ENCODE data around the gene DPEP1.

Gene DPEP1

GRCh38 chr16:89600427-89600826 is 13.0 kb upstream of the DPEP1 start:
- Mint-ChIP-seq H3K4me1 (peaks cover 12 to 13% of the 10 kb centered on the region in 2 donors), H3K4me3 (no peak overlapping the region), H3K27me3 (peaks cover 5 to 20% of the 10 kb centered on the region in 2 donors), H3K9me3 (no peaks in the 10 kb centered on the region), H3K36me3 (no peaks in the 10 kb centered on the region), H3K27ac (peak overlapping the region; percentile 51)
- DNase-seq (no peak), ATAC-seq (replicated peaks) (no peak)

GRCh38 chr16:89600956-89601355 is 12.5 kb upstream of the DPEP1 start:
- Mint-ChIP-seq H3K4me3 (no peak overlapping the region), H3K9me3 (no peaks in the 10 kb centered on the region), H3K27ac (no peak overlapping the region), H3K27me3 (peaks cover 5 to 20% of the 10 kb centered on the region in 2 donors), H3K4me1 (peaks cover 12 to 13% of the 10 kb centered on the region in 2 donors), H3K36me3 (no peaks in the 10 kb centered on the region)
- DNase-seq (no peak), ATAC-seq (replicated peaks) (no peak)

GRCh38 chr16:89601906-89602272 is 11.6 kb upstream of the DPEP1 start:
- no peak overlapping the region for H3K27ac Mint-ChIP-seq
- DNase-seq (no peak), ATAC-seq (replicated peaks) (no peak)
- H3K27me3 Mint-ChIP-seq: peaks cover 5 to 20% of the 10 kb centered on the region in 2 donors
- H3K36me3 Mint-ChIP-seq: no peaks in the 10 kb centered on the region
- H3K9me3 Mint-ChIP-seq: no peaks in the 10 kb centered on the region
- peaks cover 10 to 13% of the 10 kb centered on the region in 2 donors for H3K4me1 Mint-ChIP-seq
- no peak overlapping the region for H3K4me3 Mint-ChIP-seq

- no peak overlapping the region for H3K27ac Mint-ChIP-seq
- H3K4me1 Mint-ChIP-seq: peaks cover 10 to 13% of the 10 kb centered on the region in 2 donors
- ATAC-seq (replicated peaks): peak; percentile 81 to 87
- H3K4me3 Mint-ChIP-seq: peak overlapping the region in 1 of 2 donors; percentile 51
- DNase-seq: no peak
- H3K36me3 Mint-ChIP-seq: no peaks in the 10 kb centered on the region
- H3K9me3 Mint-ChIP-seq: no peaks in the 10 kb centered on the region
- H3K27me3 Mint-ChIP-seq: peaks cover 5 to 20% of the 10 kb centered on the region in 2 donors
Measured at GRCh38 chr16:89602273-89602951, 11.0 kb upstream of the DPEP1 start.

GRCh38 chr16:89602952-89603590 is 10.4 kb upstream of the DPEP1 start:
- H3K9me3 Mint-ChIP-seq: no peaks in the 10 kb centered on the region
- no peak overlapping the region for H3K27ac Mint-ChIP-seq
- peak overlapping the region in 1 of 2 donors; percentile 51 for H3K4me3 Mint-ChIP-seq
- DNase-seq: no peak
- peaks cover 5 to 20% of the 10 kb centered on the region in 2 donors for H3K27me3 Mint-ChIP-seq
- H3K4me1 Mint-ChIP-seq: peaks cover 10 to 13% of the 10 kb centered on the region in 2 donors
- peak; percentile 12 to 14 for ATAC-seq (replicated peaks)
- no peaks in the 10 kb centered on the region for H3K36me3 Mint-ChIP-seq

- Mint-ChIP-seq H3K27me3 (peaks cover 5 to 15% of the 10 kb centered on the region in 2 donors), H3K9me3 (no peaks in the 10 kb centered on the region), H3K27ac (no peak overlapping the region), H3K36me3 (no peaks in the 10 kb centered on the region), H3K4me3 (no peak overlapping the region), H3K4me1 (peaks cover 10 to 13% of the 10 kb centered on the region in 2 donors)
- DNase-seq: no peak
- no peak for ATAC-seq (replicated peaks)
Measured at GRCh38 chr16:89604764-89605163, 8.7 kb upstream of the DPEP1 start.

- ATAC-seq (replicated peaks): no peak
- DNase-seq: no peak
- Mint-ChIP-seq H3K27me3 (peaks cover 5 to 15% of the 10 kb centered on the region in 2 donors), H3K4me1 (peaks cover 10 to 13% of the 10 kb centered on the region in 2 donors), H3K36me3 (no peaks in the 10 kb centered on the region), H3K4me3 (no peak overlapping the region), H3K9me3 (no peaks in the 10 kb centered on the region), H3K27ac (no peak overlapping the region)
Measured at GRCh38 chr16:89605186-89605970, 8.1 kb upstream of the DPEP1 start.

- Mint-ChIP-seq H3K4me1 (peaks cover 10 to 13% of the 10 kb centered on the region in 2 donors), H3K36me3 (no peaks in the 10 kb centered on the region), H3K27ac (no peak overlapping the region), H3K27me3 (peaks cover 5 to 15% of the 10 kb centered on the region in 2 donors), H3K9me3 (no peaks in the 10 kb centered on the region), H3K4me3 (no peak overlapping the region)
- DNase-seq: no peak
- ATAC-seq (replicated peaks): no peak
Measured at GRCh38 chr16:89606006-89606405, 7.4 kb upstream of the DPEP1 start.

- H3K27ac Mint-ChIP-seq: no peak overlapping the region
- H3K36me3 Mint-ChIP-seq: no peaks in the 10 kb centered on the region
- DNase-seq: no peak
- no peaks in the 10 kb centered on the region for H3K9me3 Mint-ChIP-seq
- H3K4me1 Mint-ChIP-seq: peaks cover 7 to 8% of the 10 kb centered on the region in 2 donors
- H3K4me3 Mint-ChIP-seq: no peak overlapping the region
- no peak for ATAC-seq (replicated peaks)
- peaks cover 5 to 9% of the 10 kb centered on the region in 2 donors for H3K27me3 Mint-ChIP-seq
Measured at GRCh38 chr16:89607453-89607852, 6.0 kb upstream of the DPEP1 start.

- DNase-seq: no peak
- H3K4me1 Mint-ChIP-seq: peaks cover under 1 to 1% of the 10 kb centered on the region in 2 donors
- H3K27ac Mint-ChIP-seq: no peak overlapping the region
- no peaks in the 10 kb centered on the region for H3K9me3 Mint-ChIP-seq
- ATAC-seq (replicated peaks): no peak
- no peak overlapping the region for H3K4me3 Mint-ChIP-seq
- H3K27me3 Mint-ChIP-seq: peaks cover 4 to 7% of the 10 kb centered on the region in 2 donors
- no peaks in the 10 kb centered on the region for H3K36me3 Mint-ChIP-seq
Measured at GRCh38 chr16:89607937-89608740, 5.3 kb upstream of the DPEP1 start.

GRCh38 chr16:89610108-89610453 is 3.4 kb upstream of the DPEP1 start:
- no peaks in the 10 kb centered on the region for H3K36me3 Mint-ChIP-seq
- H3K9me3 Mint-ChIP-seq: no peaks in the 10 kb centered on the region
- no peak overlapping the region for H3K4me3 Mint-ChIP-seq
- no peak overlapping the region for H3K27ac Mint-ChIP-seq
- no peaks in the 10 kb centered on the region for H3K4me1 Mint-ChIP-seq
- DNase-seq (no peak), ATAC-seq (replicated peaks) (no peak)
- peaks cover 4 to 22% of the 10 kb centered on the region in 2 donors for H3K27me3 Mint-ChIP-seq

- H3K27ac Mint-ChIP-seq: no peak overlapping the region
- H3K9me3 Mint-ChIP-seq: peaks cover 0 to 2% of the 10 kb centered on the region in 2 donors
- no peaks in the 10 kb centered on the region for H3K36me3 Mint-ChIP-seq
- DNase-seq (no peak), ATAC-seq (replicated peaks) (no peak)
- H3K4me3 Mint-ChIP-seq: no peak overlapping the region
- H3K4me1 Mint-ChIP-seq: peaks cover 9 to 10% of the 10 kb centered on the region in 2 donors
- H3K27me3 Mint-ChIP-seq: peaks cover 4 to 22% of the 10 kb centered on the region in 2 donors
Measured at GRCh38 chr16:89612415-89613166, 851 bp upstream of the DPEP1 start.

- ATAC-seq (replicated peaks): no peak
- Mint-ChIP-seq H3K27ac (no peak overlapping the region), H3K4me1 (peaks cover 9 to 10% of the 10 kb centered on the region in 2 donors), H3K27me3 (peaks cover 4 to 22% of the 10 kb centered on the region in 2 donors), H3K9me3 (peaks cover 0 to 2% of the 10 kb centered on the region in 2 donors), H3K4me3 (no peak overlapping the region), H3K36me3 (no peaks in the 10 kb centered on the region)
- DNase-seq: no peak
Measured at GRCh38 chr16:89613954-89614459, 565 bp downstream of the DPEP1 start.
